ENCODE measurements around the gene TMEM139.

DNA sequence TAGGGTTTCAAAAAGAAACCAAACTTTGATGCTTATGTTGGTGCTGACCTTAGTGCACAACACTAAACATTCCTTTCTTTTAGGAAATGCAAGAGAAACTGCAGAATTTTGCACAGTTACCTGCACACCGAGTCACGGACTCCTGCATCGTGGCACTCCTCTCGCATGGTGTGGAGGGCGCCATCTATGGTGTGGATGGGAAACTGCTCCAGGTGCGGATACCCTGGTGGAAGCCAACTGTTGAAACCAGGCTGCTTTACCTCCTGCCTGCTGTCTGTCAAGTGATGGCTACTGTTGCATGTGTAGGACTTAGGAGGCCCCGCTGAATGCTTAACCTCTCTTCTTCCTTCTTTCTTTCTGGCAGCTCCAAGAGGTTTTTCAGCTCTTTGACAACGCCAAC is 15.1 kb downstream of the TMEM139 start:
- TF ChIP-seq POU2F2 (IDR thresholded peaks at IDR 0.05; ENCODE audit: borderline replicate concordance, low read depth, low read length) (no peak), RAD21 (IDR thresholded peaks at IDR 0.05; ENCODE audit: insufficient read depth, low read depth, low read length) (peak; percentile 36; the same call in 1 of the 2 replicates), HCFC1 (IDR thresholded peaks at IDR 0.05; ENCODE audit: low read length) (no peak), EP300 (IDR thresholded peaks at IDR 0.05; ENCODE audit: borderline replicate concordance in 1 of 2, control insufficient read depth in 1 of 2, low read depth in 2 of 2, low read length in 2 of 2) (no peak), CEBPB (IDR thresholded peaks at IDR 0.05; ENCODE audit: borderline replicate concordance in 1 of 2, low read depth in 2 of 2, low read length in 2 of 2) (no peak), EZH2 (IDR thresholded peaks at IDR 0.05; ENCODE audit: borderline replicate concordance, control insufficient read depth, low read depth, low read length) (no peak), HDGF (IDR thresholded peaks at IDR 0.05) (no peak), TAF1 (IDR thresholded peaks at IDR 0.05; ENCODE audit: borderline replicate concordance, low read depth, low read length) (no peak), GABPA (IDR thresholded peaks at IDR 0.05; ENCODE audit: low read depth) (no peak), NFYB (IDR thresholded peaks at IDR 0.05; ENCODE audit: insufficient read depth, low read depth, low read length) (no peak)

Data from GM12878 (cell line).